ENCODE data around the gene VEGFB.

The VEGFB gene, protein sequence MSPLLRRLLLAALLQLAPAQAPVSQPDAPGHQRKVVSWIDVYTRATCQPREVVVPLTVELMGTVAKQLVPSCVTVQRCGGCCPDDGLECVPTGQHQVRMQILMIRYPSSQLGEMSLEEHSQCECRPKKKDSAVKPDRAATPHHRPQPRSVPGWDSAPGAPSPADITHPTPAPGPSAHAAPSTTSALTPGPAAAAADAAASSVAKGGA

GRCh38 chr11:64233913-64234586, at the start of gene VEGFB:
Gene VEGFB, plus strand, starts transcription at chr11:64234584. Its CDS starts 250 bp downstream, at chr11:64234834.
- DNase-seq (ENCODE audit: low read depth): peak; percentile 42

- no peak for DNase-seq (ENCODE audit: low read depth)
Observed at GRCh38 chr11:64185175-64185692, 49.1 kb upstream of the VEGFB start.

GRCh38 chr11:64185693-64186491, 48.5 kb upstream of the VEGFB start, which contains the start of gene STIP1:
Gene STIP1, plus strand, starts transcription at chr11:64186171. Its CDS starts 91 bp downstream, at chr11:64186262.
- DNase-seq (ENCODE audit: low read depth): peak; percentile 96

DNA sequence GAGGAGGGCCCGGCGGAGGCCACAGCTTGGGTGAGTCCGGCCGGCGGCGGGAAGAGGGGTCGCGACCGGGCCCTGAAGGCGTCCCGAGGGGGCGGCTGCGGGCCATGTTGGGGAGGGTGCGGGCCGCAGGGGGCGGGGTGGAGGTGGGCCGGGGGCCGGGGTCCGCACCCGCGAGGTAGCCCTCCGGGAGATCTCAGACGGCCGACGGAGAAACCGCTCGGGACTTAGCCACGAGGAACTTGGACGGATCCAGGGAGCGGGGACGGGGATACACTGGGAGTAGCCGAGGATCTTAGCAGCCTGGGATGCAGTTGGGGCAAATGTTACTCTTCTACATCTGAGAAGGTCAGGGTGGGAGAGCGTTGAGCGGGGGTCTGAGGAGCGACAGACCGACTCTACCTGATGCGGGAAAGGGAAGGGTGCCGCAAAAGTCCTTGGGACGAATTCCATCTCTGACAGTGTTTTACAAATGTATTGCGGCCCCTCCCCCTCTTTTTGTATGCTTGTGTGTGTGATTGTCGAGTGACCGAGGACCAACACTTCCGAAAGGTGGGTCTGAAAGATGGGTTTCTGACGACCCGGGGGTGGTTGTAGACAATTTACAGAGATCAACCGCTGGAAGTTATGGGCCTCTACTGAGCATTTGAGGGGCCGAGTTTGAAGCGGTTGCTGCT, 47.8 kb upstream of the VEGFB start:
- no peak for DNase-seq (ENCODE audit: low read depth)

- no peak for DNase-seq (ENCODE audit: low read depth)
Observed at GRCh38 chr11:64192434-64192833, 42.0 kb upstream of the VEGFB start.

DNA sequence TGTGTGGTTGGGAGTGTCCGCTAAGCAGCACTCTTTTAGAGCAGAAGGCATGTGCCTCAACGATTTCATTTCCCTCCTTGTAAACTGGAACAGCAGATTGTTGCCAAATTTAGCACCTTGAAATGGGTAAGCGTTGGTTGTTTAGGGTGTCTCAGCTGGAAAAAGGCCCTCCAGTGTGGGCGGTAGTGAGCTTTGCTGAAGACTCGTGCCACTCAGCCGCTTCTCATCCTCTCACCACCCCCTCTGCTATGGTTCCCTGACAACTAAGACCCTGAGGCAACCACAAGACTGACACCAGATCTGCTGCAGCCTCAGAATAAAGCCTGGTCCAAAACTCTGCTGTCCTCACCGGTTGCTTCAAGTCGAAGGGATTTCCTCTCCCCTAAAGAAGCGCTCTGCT, 37.8 kb upstream of the VEGFB start:
- DNase-seq (ENCODE audit: low read depth): no peak

DNA sequence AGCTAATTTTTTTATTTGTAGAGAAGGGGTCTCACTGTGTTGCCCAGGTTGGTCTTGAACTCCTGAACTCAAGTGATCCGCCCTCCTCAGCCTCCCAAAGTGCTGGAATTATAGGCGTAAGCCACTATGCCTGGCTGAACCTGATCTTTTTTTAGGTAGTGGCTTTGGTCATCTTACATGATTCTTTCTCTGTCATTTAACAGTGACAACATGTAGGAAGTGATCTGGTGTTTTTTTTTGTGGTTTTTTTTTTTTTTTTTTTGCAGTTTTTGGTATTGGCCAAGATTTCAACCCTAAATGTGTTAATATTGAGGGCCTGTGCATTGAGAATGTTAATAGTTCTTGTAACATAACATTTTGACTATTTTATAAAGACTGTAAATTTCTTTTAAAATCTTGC, 35.9 kb upstream of the VEGFB start:
- DNase-seq (ENCODE audit: low read depth): no peak

GRCh38 chr11:64201543-64201942, 32.8 kb upstream of the VEGFB start:
- DNase-seq (ENCODE audit: low read depth): no peak

GRCh38 chr11:64202992-64203391, 31.4 kb upstream of the VEGFB start:
- DNase-seq (ENCODE audit: low read depth): no peak

GRCh38 chr11:64203421-64204079, 30.8 kb upstream of the VEGFB start:
- DNase-seq (ENCODE audit: low read depth): no peak

DNA sequence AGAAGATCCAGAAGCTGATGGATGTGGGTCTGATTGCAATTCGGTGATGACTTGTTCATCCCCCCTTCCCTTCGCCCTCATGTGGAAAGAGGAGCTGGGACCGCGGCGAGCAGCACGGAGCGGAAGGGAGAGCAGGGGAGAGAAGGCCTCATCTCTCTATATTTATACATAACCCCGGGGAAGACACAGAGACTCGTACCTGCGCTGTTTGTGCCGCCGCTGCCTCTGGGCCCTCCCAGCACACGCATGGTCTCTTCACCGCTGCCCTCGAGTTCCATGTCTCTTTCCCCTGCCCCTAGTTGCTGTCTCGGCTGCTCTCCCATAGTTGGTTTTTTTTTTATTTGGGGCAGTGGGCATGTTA, 30.3 kb upstream of the VEGFB start:
- DNase-seq (ENCODE audit: low read depth): no peak

DNA sequence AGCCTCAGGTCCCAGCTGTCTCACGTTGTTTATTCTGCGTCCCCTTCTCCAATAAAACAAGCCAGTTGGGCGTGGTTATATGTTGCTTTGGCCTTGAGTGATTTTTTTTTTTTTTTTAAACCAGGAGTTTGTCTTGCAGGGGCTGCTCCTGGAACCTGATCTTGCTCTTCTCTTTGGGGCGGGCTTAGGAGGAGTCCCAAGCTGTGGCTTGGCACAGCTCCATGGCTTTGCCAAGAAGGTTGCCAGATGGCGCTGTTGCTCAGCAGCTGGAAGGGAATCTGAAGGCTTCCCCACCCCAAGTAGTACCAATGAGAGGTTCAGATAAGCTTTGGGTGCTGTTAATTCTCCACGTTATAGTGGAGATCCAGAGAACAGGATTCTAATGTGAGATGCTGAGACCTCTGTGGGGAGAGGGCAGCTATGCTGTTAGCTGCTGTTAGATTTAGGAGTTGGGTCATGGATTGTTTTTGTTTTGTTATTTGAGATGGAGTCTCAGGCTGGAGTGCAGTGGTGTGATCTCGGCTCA, 29.9 kb upstream of the VEGFB start:
- peak; percentile 39 for DNase-seq (ENCODE audit: low read depth)

DNA sequence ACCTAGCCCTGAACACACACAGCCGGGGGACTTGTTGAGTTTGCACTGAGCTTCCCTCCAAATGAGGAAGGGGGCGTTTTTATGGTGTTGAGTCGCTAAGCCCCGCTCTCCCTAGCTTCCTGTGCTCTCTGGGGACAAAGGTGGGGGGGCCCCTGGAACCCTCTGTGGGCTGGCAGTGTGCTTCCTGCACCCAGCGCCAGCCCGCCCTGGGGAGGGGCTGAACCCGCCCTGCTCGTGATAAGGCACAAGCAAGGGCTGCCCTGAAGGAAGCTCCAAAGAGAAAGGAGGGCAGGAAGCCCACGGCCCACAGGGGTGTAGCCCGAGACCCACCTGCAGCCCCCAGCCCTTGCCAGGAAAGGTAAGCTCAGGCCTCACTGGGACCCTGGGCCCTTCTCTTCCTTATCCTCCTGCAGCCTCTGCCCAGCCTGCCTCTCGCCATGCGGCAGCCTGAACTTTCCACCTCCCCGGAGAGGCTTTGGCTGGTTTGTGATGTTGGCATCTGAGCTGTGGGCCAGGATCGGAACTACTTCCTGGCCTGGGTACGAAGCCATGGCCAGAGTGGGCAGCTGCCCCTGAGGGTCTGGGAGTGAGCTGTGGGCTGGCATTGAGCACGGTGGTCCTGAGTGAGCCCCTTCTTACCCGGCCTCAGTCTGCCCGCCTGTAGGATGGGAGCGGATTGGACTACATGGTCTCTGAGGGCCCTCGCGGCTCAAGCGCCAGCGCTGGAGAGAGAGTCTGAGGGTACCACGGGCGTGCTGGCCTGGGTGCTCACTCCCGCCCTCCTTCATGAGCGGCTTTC, 27.7 kb upstream of the VEGFB start, which contains the start of gene FERMT3:
FERMT3 (plus strand) TSS at position 265 of the 799 bp plus-strand sequence. CDS start 644 bp downstream, outside the sequence.
- DNase-seq (ENCODE audit: low read depth): peak; percentile 44

- DNase-seq (ENCODE audit: low read depth): peak; percentile 53
Observed at GRCh38 chr11:64207256-64208085, 26.9 kb upstream of the VEGFB start.

DNA sequence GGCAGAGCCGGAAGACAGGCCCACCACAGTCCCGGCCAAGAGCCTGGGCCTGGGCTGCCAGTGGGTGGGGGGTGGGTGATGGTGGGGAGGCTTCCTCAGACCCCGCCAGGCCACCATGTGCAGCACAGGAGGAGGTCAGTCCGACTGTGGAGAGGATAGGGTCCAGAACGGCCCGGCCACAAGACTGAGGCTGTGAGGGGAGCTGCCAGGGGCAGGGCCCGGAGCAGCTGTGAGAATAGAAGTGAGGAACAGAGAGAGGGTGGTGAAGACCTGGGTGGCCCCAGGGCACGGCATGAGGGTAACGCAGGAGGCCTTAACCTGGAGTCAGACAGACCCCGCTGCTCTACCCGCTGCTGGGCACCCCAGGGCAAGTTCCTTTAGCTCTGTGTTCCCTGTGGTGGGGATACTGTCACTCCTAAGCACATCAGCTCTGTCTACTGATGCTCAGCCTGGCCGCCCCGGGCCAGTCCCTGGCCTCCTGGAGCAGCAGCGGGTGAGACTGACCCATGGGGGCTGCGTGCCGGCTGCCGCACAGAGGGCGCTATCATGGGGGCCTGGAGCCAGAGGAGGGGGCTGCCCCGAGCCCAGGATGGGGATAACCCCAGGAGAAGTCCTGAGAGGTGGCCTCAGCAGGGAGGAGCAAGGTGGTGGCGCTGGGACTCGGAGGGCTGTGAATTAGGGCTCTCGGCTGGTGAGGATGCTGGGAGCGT, 26.1 kb upstream of the VEGFB start:
- DNase-seq (ENCODE audit: low read depth): no peak

DNA sequence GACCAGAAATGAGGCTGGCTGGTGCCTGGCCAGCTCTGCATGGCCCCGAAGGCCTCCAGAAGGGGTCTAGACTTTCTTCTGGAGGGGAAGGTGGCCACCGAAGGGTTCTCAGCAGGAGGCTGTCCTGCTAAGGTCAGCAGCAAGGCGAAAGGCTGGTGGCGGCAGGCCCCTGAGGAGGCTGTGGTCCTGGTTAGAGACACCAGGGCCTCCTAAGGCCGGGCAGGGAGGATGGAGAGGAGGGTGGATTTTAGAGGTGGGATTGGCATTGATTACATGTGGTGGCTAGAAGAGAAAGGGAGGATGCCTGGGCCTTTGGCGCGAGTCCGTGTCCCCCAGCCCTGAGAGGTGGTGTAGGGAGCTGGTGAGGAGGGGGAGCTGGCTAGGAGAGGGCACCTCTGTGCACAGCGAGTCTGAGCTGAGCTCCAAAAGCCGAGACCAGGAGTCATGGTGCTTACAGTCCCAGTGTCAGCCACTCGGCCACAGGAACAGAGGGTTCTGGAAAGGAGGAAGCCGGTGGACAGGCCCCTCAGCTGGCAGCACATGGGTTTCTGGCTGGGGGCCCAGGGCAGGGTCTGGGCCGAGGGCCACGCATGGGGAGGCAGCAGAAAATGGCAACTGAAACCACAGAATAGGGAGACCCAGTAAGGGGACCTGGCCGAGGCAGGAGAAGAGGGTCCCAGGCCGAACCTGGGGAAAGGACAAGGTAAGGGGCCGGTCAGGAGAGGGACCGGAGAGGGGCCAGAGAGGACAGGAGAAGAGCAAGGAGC, 25.4 kb upstream of the VEGFB start:
- no peak for DNase-seq (ENCODE audit: low read depth)

- DNase-seq (ENCODE audit: low read depth): no peak
Observed at GRCh38 chr11:64209563-64209843, 24.9 kb upstream of the VEGFB start.

GRCh38 chr11:64210301-64211020, 23.9 kb upstream of the VEGFB start:
- no peak for DNase-seq (ENCODE audit: low read depth)

Measured in stimulated activated CD8-positive, alpha-beta memory T cell treated with anti-CD3 and anti-CD28 coated beads, Interleukin-15, amount 100 ng/mL, for 24 hours (primary cell).